ENCODE data around the gene EEF1AKMT1.
"Not testable (repeated sequence)": the region's sequence is repeated elsewhere in the genome, so short reads cannot be mapped to it uniquely, and the experiment has no call there.

The EEF1AKMT1 gene

DNA sequence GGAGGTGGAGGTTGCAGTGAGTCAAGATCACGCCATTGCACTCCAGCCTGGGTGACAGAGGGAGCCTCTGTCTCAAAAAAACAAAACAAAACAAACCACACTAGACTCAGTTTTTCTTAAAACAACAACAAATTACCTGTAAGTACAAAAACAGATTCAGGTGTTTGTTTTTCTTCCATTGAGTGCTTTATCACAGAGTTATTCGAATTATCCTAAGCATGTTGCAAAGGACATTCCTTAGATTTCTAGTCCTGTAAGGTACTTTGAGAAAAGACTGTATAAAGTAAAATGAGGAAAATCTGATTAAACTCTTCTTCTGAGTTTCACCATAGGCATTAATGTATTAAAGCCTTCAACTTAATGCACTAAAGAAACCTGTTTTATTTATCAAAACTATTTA is 2.2 kb upstream of the EEF1AKMT1 start:
- no peak for DNase-seq

DNA sequence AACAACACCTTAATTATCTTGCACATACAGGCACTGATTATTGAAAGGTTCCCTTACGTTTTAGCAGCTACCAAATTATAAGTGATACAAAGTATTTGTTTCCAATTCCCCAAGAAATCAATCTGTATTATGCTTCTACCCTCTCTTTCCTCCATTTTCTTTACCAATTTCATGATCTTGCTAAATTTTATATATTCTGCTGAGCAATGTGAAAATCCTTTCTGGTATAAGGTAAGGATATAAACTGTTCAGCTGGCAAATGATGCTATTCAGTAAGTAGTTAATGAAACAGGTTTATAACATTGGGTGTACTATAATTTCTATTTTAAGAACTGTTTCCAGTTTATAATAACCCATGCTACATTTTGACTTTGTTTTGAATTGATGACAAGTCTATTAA is 985 bp upstream of the EEF1AKMT1 start:
- DNase-seq = no peak

DNA sequence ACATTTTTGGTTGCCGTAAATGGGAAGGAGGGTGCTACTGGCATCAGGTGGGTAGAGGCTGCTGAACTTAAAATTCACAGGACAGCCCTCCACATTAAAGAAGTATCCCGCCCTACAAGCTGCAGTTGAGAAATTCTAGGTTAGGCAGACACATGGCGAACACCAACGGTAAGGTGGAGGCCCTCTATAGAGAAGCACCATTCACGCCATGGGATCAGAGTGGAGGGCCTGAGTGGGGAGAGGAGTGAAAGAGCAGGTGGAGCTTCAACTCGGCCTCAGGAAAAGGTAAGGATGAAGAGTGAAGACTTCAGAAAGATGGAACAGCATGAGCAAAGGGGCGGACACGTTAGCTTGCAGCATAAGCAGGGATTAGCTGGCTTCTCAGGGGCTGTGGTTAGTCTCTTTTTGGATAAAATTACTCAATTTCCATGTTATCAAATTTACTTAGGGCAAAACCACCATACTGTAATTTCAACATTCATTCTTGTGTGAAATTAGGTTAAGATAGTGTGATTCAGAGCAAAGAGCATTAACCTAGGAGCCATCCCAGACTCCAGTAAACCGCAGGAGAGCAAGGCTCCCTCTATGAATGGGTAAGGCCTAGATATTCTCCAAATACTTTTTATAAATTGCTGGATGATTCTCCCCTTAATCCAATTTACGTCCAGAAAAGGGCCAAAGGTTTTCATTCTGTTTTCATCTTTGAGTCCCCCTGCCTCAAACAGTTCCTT is 1.2 kb downstream of the EEF1AKMT1 start:
- DNase-seq = peak in 1 of 3 experiments; percentile 15

DNA sequence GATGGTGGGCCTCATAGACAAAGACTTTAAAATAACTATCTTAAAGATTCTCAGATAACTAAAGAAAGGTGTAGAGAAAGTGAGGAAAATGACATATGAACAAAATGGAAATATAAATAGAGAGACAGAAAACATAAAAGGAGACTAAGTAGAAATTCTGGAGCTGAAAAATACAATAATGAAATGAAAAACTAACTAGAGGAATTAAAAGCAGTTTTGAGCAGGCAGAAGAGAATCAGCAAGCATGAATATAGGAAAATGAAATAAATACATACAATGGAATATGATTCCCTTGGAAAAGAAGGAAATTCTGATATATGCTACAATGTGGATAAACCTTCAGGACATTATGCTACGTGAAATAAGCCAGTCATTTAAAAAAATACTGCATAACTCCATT is 3.9 kb downstream of the EEF1AKMT1 start:
- no peak for DNase-seq

DNA sequence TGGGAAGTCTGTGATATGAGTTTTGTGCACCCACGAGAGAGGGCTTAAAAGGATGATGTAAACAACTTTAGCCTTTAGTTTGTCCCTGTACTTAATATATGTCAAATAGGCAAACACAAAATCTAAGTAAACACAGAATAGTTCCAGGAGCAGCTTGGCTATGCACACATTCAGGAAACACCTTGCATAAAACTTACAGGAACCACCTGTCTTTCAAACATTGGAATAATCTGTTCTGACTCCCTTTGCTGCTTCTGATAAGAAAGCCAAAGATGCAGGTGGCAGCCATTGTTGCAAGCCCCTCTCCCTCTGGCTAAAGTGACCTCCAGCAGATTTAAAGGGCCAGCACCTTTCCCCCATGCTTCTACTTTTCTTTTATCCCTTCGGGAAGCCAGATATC is 4.7 kb downstream of the EEF1AKMT1 start:
- DNase-seq = no peak

DNA sequence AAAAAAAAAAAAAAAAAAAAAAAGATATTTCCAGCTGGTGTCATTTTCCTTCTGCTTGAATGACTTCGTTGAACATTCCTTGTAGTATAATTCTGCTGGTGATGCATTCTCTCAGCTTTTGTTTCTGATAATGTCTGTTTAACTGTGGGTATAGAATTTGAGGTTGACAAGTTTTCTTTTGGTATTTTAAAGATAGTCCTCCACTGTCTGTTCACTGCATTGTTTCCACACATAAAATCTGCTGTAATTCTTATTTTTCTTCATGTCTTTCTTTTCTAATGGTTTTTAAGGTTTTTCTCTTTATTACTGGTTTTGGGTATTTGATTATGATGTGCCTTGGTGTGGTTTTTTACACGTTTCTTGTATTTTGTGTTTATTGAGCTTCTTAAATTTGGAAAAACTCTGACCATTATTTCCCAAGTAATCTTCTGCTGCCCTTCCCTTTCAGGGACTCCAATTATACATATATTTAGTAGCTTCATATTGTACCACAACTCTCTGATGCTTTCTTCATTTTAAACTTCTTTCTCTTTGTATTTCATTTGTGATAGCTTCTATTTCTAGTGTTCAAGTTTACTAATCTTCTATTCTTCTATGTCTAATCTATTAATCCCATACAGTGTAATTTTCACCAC is 6.3 kb downstream of the EEF1AKMT1 start:
- no peak for DNase-seq

DNA sequence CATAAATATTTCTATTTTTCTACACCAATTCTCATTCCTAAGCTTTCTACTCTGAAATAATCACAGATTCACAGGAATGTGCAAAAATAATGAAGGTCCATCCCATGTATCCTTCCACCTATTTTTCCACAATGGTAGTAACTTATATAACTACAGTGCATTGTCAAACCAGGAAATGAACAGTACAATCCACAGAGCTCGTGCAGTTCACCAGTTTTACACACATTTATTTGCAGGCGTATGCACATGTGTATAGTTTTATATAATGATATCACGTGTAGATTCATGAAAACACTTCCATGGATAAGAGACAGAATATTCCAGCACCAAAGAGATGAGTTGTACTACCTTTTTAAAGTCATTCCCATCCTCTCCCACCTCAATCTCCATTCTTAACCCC is 12.9 kb downstream of the EEF1AKMT1 start:
- DNase-seq = no peak

DNA sequence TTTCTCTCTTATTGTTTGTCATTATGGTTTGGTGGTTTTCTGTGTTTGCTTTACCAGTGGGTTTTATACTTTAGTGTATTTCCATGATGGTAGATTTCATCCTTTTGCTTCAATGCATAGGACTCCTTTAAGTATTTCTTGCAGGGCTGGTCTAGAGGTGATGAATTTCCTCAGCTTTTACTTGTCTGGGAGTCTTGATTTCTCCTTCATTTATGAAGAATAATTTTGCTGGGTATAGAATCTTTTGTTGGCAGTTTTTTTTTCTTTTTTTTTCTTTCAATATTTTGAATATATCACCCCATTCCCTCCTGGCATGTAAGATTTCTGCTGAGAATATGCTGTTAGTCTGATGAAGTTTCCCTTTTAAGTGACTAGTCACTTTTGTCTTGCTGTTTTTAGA is 19.8 kb downstream of the EEF1AKMT1 start:
- no peak for DNase-seq

DNA sequence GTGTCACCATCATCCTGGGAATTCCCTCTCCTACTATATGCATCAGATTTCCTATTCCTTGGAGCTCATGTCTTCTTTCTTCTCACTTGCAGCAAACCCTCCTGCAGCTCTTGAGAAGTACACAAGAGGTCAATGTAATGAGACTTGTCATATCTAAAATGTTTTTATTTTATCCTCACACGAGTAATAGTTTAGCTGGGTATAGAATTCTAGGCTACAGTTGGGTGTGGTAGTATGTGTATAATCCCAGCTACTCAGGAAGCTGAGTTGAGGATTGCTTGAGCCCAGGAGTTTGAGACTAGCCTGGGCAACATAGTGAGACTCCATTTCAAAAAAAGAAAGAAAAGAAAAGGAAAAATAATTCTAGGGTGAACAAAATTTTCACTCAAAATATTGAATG is 24.4 kb downstream of the EEF1AKMT1 start:
- no peak for DNase-seq

DNA sequence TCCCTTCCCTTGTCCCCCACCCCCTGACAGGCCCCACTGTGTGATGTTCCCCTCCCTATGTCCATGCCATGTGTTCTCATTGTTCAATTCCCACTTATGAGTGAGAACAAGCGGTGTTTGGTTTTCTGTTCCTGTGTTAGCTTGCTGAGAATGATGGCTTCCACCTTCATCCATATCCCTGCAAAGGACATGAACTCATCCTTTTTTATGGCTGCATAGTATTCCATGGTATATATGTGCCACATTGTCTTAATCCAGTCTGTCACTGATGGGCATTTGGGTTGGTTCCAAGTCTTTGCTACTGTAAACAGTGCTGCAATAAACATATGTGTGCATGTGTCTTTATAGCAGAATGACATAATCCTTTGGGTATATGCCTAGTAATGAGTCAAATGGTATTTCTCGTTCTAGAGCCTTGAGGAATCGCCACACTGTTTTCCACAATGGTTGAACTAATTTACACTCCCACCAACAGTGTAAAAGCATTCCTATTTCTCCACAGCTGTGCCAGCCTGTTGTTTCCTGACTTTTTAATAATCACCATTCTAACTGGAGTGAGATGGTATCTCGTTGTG is 29.8 kb downstream of the EEF1AKMT1 start:
- not testable (repeated sequence) for DNase-seq

DNA sequence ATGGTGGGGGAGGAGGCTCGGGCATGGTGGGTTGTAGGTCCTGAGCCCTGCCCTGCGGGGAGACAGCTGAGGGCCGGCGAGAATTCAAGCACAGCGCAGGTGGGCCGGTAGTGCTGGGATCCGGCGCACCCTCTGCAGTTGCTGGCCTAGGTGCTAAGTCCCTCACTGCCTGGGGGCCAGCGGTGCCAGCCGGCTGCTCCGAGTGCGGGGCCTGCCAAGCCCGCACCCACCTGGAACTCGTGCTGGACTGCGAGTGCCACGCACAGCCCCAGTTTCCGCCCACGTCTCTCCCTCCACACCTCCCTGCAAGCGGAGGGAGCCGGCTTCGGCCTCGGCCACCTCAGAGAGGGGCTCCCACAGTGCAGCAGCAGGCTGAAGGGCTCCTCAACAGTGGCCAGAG is 33.7 kb downstream of the EEF1AKMT1 start:
- DNase-seq = no peak

DNA sequence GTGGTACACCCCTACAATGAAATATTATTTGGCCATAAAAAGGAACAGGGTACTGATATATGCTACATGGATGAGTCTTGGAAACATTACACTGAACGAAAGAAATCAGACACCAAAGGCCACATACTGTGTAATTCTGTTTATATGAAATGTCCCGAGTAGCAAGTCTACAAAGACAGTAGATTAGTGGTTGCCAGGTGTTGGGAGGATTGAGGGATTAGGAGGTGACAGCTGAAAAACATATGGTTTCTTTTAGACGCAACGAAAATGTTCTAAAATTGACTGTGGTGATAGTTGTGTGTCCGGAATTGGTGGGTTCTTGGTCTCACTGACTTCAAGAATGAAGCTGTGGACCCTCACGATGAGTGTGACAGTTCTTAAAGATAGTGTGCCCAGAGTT is 35.1 kb downstream of the EEF1AKMT1 start:
- no peak for DNase-seq

DNA sequence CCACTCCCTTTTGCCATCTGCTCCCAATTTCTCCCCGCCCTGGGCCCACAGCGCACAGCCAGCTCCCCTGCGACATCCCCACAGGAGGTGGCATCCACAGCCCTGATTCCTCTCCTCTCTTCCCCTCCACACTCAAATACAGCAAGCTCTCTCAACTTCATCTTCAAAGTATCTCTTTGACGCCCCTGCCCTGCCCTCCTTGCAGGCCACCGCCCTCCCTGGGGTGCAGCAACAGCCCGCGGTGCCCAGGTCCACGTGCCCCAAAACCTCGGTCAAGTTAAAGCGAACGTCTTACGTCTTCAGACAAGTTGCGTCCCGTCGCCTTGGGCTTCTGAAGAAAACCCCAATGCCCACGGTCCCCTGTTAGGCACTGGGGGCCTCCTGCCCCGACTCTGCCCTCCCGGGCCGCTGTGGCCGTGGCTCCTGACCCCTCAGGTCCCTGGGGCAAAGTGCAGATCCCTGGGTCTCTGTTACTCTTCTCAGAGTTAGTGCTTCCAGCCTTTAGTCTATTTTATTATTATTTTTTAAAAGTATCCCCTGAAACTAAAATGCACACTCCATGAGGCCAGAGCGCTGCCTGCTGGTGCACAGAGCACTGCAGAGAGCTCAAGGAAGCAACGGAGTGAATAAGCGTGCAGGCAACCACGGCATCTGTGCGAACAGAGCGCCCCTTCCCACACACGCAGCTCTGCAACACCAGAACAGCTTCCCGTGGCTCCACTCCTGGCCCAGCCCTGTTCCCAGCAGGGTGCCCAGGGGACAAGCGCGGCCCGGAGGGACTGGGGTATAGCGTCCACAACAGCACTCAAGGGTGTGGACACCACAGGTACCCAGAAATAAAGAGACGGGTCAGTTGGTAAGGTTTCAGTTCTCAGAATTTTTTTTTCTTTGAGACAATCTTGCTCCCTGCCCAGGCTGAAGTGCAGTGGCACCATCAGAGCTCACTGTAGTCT is 43.9 kb downstream of the EEF1AKMT1 start:
- DNase-seq = no peak

DNA sequence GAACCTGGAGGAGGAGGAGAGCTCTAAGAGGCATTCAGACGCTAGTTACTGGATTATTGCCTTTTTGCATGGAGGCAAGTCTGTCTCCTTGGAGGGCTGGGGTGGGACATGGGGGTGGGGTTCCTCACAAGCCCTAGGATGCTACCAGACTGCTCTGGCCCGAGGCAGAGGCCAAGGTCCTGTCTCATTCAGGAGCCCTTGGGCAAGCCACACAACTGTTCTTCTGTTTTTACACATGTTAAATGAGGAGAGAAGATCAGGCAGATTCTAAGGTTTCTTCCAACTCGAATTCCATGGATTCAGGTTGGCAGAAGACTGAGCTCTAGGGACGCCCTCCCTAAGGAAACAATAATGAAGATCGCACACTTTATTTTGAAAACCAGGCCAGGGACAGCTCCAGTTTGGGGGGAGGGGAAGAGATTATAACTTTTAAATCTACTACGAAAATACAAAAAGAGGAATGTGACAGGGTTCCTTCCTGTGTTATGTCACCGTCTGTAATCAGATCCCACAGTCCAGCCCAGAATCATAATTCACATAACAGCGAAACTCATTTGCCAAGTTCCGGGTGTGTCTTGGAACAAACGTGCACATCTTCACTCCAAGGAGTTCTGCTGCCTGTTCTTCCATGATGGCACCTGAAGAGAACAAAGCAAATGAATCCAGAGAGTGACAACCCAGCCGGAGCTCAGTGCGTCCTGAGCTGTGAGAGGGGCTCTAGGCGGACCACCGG is 45.0 kb downstream of the EEF1AKMT1 start:
- no peak for DNase-seq

DNA sequence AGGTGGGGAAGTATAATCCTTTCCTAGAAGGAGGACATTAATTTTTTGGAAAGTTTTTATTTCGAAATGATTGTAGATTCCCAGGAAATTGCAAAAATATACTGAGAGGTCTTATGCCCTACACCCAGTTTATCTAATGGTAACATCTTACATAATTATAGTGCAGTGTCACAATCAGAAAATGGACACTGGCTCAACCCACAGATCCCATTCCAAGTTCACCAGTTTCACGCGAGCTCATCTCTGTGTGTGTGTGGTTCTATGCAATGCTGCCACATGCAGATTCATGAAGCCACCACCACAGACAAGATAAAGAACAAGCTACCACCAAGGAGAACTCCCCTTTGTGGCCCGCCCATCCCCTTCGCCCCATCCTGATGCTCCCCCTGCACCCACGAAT is 45.9 kb downstream of the EEF1AKMT1 start:
- no peak for DNase-seq

DNA sequence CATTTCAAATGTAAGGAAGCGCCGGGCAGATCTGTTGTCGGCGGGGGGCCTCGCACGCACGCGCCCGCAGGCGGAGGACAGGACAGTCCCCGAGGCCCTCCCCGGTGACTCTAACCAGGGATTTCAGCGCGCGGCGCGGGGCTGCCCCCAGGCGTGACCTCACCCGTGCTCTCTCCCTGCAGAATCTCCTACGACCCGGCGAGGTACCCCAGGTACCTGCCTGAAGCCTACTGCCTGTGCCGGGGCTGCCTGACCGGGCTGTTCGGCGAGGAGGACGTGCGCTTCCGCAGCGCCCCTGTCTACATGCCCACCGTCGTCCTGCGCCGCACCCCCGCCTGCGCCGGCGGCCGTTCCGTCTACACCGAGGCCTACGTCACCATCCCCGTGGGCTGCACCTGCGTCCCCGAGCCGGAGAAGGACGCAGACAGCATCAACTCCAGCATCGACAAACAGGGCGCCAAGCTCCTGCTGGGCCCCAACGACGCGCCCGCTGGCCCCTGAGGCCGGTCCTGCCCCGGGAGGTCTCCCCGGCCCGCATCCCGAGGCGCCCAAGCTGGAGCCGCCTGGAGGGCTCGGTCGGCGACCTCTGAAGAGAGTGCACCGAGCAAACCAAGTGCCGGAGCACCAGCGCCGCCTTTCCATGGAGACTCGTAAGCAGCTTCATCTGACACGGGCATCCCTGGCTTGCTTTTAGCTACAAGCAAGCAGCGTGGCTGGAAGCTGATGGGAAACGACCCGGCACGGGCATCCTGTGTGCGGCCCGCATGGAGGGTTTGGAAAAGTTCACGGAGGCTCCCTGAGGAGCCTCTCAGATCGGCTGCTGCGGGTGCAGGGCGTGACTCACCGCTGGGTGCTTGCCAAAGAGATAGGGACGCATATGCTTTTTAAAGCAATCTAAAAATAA is 52.1 kb downstream of the EEF1AKMT1 start:
- peak in 2 of 3 experiments; percentile 64 to 68 for DNase-seq

DNA sequence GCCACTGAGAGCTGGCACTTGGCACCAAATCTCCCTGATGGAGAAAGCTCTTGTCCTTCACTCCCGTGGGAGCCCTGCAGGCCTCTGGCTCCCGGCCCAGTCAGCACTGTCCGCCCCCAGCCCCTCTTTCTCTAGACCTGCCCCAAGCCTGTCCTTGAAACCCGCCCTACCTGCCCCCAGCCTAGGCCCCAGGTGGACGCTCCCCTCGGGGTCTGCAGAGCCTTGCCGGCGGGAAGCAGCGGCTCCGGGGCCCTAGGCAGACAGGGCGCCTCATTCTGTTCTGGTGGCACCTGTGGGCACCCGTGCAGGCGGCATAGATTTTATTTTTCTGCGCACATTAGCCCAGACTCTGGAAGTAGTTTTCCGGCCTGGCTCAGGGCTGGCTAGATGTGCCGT is 52.7 kb downstream of the EEF1AKMT1 start:
- no peak for DNase-seq

DNA sequence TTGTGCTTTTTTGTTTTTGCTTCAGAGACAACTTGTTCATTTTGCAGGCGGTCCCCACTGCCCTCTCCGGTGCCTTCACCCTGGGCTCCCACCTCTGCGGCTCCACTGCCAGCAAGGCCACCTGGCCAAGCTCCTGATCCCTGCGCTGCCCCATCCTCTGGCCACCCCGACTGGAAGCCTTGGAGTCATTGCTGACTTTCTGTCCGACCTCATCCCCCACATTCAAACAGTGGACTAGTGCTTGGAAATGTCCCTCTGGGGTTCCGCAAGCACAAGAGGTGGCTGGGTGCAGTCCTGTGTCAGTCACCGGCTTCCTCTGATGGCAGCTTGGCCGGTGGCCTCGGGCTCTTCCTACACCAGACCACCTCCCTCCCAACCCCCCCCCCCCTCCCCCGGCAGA is 53.3 kb downstream of the EEF1AKMT1 start:
- no peak for DNase-seq

DNA sequence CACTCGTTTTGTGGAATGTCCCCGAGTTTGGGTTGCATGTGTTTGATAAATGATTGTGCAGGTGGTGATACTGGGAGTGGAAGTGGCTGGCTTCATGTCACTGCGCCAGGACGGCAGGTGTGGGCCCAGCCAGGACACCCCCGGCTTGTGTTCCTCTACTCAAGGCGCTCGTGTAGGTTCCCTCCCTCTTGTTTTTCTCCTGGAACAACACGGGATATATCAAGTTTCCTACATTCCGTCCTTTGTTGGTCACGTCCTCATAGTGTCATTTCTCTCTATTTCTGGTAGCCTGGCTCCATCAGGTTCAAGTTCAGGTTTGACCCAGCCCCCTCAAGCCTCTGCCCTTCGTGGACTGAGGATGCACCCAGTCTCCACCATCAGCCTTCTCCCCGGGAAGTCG is 54.0 kb downstream of the EEF1AKMT1 start:
- DNase-seq = no peak

DNA sequence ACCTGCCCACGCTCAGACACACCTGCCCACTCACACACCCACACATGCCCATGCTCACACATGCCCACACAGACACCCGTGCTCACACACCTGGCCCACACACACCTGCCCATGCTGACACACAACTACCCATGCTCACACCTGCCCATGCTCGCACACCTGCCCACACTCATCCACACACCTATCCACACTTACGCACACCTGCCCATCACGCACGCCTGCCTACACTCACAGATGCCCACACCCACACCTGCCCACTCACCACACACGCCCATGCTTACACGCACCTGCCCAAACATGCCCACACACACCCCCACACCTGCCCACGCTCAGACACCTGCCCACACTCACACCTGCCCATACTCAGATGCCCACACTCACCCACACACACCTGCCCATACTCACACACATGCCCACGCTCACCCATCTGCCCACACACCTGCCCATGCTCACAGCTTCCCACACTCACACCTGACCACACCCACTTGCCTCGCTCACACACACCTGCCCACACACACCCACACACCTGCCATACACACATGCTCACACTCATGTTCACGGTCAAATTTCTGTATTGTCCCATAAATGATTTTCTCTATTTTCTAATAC is 54.7 kb downstream of the EEF1AKMT1 start:
- no peak for DNase-seq

Data from NCI-H1417 (cell line).